Occipital lobe (tissue), 2 donors: ENCODE measurements around the gene BPIFB1. TPM values are rescaled to one million over a fixed set of nuclear protein-coding genes. Genes with fewer than 3 reads are reported as not detected.
A peak's percentile ranks its signal among the peaks of the same experiment; 100 is the strongest.

Source experiments
- DNase-seq: peaks from one replicate; lab custom pipeline; 2025; lab: John Stamatoyannopoulos, UW
- total RNA-seq: library from RNA; depleted of rRNA; stranded (reverse); fragments of >200 nt; gene quantifications from one replicate; pipeline ENCODE4 v1.2.3, GENCODE V29; 2014

The BPIFB1 gene
- total RNA-seq, 1 donor from 2014 or later, result not detected

GRCh38 chr20:33273117-33273851 lies 9.7 kb upstream of the BPIFB1 start:
- peak; percentile 40 for DNase-seq

DNA sequence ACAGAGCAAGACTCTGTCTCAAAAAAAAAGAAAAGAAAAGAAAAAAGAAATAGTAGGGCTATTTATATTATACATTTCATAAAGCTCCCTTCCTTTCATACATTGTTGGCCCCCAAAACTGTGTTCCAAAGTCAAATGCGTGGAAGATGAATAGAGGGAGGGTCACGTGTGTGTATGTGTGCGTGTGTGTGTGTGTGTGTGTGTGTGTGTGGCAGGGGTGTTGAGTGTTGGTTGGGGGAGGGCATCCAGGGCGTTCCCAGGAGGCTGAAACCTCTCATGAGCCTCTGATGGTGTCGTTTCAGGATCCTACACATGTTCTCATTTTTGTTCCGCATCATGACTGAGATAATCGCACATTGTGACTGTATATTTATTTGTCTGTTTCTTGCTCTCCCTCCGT lies 7.8 kb upstream of the BPIFB1 start:
- DNase-seq, result no peak

DNA sequence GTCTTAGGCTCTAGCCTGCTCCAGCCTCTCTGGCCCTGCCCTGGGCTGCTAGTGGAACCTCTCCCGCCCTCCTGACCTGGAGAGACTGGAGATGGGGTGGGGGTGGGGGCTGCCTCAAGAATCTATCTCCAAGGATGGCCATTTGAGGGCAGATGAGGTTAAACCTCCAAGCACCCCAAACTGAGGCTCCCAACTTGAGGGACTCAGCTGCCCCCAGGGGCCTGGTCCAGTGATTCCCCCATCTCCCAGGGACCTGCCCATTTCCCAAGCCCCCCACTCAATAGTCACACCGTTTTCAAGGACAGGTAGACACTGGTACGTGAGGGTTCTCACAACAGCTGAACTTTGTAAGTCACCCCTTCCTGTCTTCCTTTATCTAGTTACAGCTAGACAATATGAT lies 7.1 kb upstream of the BPIFB1 start:
- no peak for DNase-seq

GRCh38 chr20:33276303-33277113 lies 6.5 kb upstream of the BPIFB1 start:
- DNase-seq, result no peak

DNA sequence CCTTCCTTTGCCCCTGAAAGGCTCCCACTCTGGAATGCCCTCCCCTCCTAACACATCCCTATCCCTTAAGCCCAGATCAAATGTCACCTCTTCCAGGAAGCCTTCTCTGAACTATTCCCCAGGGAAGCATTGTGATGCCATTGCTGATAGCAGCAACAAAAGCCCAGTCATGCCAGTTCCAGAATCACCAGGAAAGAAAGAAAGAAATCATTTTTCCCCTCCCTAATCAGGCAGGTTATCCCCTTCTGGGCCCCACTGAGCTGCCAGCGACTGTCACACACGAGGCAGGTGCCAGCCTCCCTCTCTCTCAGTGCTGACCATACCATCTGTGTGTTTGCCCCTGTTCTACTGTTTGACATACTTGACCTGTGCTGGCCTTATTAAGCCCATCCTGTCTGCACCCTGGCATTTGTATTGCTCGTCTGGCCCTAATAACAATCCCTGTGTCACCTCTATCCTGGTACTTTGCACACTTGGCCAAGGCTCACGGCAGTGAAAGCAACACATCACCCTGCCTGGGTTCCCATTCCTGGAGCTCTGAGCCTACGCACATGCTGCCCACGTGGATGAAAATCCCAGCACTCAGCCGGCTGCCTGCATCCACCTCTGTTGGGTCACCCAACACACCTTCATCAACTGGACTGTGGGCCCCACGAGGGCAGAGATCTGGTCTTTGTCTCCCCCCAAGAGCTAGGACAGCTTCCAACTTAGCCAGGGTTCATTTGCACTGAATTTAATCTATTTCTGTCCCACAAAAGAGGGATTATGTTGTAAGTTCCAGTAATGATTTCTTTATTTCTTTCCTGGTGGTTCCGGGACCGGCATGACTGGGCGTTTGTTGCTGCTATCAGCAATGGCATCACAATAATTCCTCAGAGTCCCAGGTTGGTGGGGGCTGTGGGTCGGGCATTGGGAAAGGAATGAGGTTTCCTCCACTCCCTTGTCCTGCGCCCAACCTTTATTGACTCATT lies 5.3 kb upstream of the BPIFB1 start:
- DNase-seq, result no peak

DNA sequence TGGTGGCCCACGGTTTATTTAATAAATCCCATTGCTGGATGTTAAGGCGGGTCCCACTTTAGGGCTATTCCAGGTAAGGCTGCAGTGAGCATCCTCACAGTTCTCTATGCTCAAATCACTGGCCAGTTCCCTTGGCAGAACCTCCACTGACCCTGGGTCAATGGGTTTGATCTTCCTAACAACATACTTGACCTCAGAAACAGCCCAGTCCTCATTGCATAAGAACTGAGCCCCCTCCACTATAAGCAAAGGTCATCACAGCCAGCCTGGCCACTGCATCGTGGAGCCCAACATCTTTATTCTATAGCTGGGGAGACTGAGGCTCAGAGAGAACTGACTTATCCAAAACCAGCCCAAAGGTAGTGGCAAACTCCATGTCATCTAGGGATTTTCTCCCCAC lies 4.3 kb upstream of the BPIFB1 start:
- DNase-seq, result no peak

GRCh38 chr20:33279261-33279910 lies 3.6 kb upstream of the BPIFB1 start:
- DNase-seq, result no peak

- DNase-seq, result no peak
These were observed 2.9 kb upstream of the BPIFB1 start for GRCh38 chr20:33280000-33280680.

DNA sequence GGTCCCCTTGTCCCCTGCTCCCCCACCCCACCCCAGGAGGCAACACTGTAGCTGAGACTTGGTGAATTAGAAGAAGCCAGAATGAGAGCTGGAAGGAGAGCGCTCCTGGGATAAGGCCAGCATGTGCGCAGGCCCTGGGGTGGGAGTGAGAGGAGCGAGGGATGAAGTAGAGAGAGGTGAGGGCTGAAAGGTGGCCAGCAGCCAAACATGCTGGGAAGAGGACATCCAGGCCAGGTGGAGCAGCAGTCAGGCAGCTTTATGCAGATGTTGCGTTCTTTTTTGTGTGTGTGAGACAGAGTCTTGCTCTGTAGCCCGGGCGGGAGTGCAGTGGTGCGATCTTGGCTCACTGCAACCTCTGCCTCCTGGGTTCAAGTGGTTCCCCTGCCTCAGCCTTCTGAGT lies 2.2 kb upstream of the BPIFB1 start:
- no peak for DNase-seq

- DNase-seq, result no peak
These were observed 1.4 kb upstream of the BPIFB1 start for GRCh38 chr20:33281550-33282146.

GRCh38 chr20:33282196-33282934 lies 649 bp upstream of the BPIFB1 start:
- DNase-seq, result no peak

GRCh38 chr20:33284284-33284683 lies 1.3 kb downstream of the BPIFB1 start:
- DNase-seq, result no peak

DNA sequence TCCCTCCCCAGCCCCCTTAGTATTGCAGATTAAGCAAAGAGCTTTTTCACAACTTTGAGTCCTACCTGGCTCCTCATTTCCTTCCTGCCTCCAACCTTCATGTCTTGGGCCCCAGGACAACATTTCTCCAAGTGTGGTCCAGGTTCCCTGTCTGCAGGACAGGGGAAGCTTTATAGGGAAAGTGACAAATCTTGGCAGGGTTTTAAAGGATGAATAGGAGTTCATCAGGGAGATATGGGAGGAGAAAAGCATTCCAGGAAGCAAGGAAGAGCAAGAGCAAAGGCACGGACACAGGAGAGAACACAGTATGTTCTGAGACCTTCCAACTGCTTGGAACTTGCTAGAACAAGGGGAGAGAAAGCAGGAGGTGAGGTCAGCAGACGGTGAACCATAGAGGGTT lies 1.9 kb downstream of the BPIFB1 start:
- no peak for DNase-seq

- DNase-seq, result no peak
These were observed 3.0 kb downstream of the BPIFB1 start for GRCh38 chr20:33285861-33286495.

GRCh38 chr20:33287884-33288283 lies 4.9 kb downstream of the BPIFB1 start:
- no peak for DNase-seq

- no peak for DNase-seq
These were observed 7.8 kb downstream of the BPIFB1 start for GRCh38 chr20:33290852-33291251.

GRCh38 chr20:33291416-33291815 lies 8.4 kb downstream of the BPIFB1 start:
- DNase-seq, result no peak

GRCh38 chr20:33291830-33292355 lies 8.9 kb downstream of the BPIFB1 start:
- peak; percentile 5 for DNase-seq

DNA sequence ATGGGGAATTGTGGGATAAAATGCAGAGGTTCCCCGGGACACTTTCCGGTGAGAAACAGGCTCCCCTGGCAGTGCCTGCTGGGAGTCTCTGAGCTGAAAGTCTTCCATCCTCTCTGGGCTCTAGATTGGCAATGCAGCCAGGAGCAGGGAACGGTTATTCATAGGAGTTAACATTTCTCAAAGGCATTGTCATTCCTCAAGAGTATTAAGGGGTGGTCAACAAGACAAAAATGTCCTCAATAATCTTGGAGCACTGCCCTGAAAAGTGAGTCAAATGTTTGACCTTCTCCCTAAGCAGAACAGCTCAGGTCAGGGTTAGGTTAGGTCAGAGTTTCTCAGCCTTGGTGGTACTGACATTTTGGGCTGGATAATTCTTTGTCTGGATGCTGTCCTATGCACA lies 13.2 kb downstream of the BPIFB1 start:
- no peak for DNase-seq
